Panc1 (cell line): Measurements from ENCODE around the gene KMT2E. TPM values are rescaled to one million over a fixed set of nuclear protein-coding genes. Genes with fewer than 3 reads are reported as not detected.

Source experiments
- ATAC-seq: fragments of 200-7000 bp; cut with Tn5 transposase; 2 replicates; pipeline ENCODE4 v1.9.1; 2020; ENCODE audit warnings: mild to moderate bottlenecking, moderate library complexity
- BruUV-seq: library from RNA; stranded (reverse); fragments of 400-500 nt; replicated peaks from 2 replicates; lab custom pipeline; 2021; lab: Mats Ljungman, UMichigan
- CTCF ChIA-PET: fragments of 300-600 bp; sonication (Branson Sonifier 250); formaldehyde crosslinking; loops from one replicate; lab custom pipeline; 2022; ENCODE audit warnings: antibody characterized with exemption; lab: Charles Lee
- POLR2A ChIA-PET: fragments of 300-600 bp; sonication (Branson Sonifier 250); formaldehyde crosslinking; loops from one replicate; lab custom pipeline; 2022; ENCODE audit warnings: antibody characterized with exemption; lab: Charles Lee
- DNase-seq: peaks from one replicate; pipeline ENCODE4 v3.0.0-alpha.2; 2010; ENCODE audit warnings: low read depth, low spot score
- H3K27ac ChIP-seq: 2 replicates; pipeline ENCODE4 v1.5.1; 2011; ENCODE audit warnings: mild to moderate bottlenecking, low read length, inconsistent platforms
- H3K27me3 ChIP-seq: fragments of 200-500 bp; sonication (Bioruptor generic); 2 replicates; pipeline ENCODE4 v1.6.0; 2014; ENCODE audit warnings: low read length, inconsistent platforms; ENCODE audit not compliant: control insufficient read depth, insufficient read depth
- H3K36me3 ChIP-seq: fragments of 200-500 bp; sonication (Bioruptor generic); 2 replicates; pipeline ENCODE4 v1.5.1; 2014; ENCODE audit warnings: inconsistent platforms, mild to moderate bottlenecking, low read length, moderate library complexity; ENCODE audit not compliant: control insufficient read depth, insufficient read depth
- H3K4me1 ChIP-seq: 2 replicates; pipeline ENCODE4 v1.5.1; 2011; ENCODE audit warnings: inconsistent platforms, mild to moderate bottlenecking, low read length, moderate library complexity; ENCODE audit not compliant: control insufficient read depth, insufficient read depth
- H3K4me3 ChIP-seq, 2 experiments: 2 replicates each; pipeline ENCODE4 v1.5.1; 2011 to 2012; ENCODE audit warnings: low read depth in 2 of 2, low read length in 2 of 2, mild to moderate bottlenecking in 2 of 2, inconsistent platforms in 1 of 2, moderate library complexity in 1 of 2
- H3K9me3 ChIP-seq: fragments of 200-500 bp; sonication (Bioruptor generic); 2 replicates; pipeline ENCODE4 v1.5.1; 2014; ENCODE audit warnings: low read depth, mild to moderate bottlenecking, inconsistent platforms, low read length, moderate library complexity; ENCODE audit not compliant: control insufficient read depth, insufficient read depth
- CTCF ChIP-seq: fragments of 450-650 bp; IDR thresholded peaks from 2 replicates; pipeline ENCODE4 v1.5.1; 2017; ENCODE audit warnings: mild to moderate bottlenecking
- POLR2AphosphoS5 ChIP-seq: IDR thresholded peaks from 2 replicates; pipeline ENCODE4 v1.6.1; 2012; ENCODE audit warnings: mild to moderate bottlenecking, low read depth, low read length, moderate library complexity
- SIN3A ChIP-seq: IDR thresholded peaks from 2 replicates; pipeline ENCODE4 v1.6.1; 2012; ENCODE audit warnings: low read depth, mild to moderate bottlenecking, low read length, moderate library complexity, borderline replicate concordance; ENCODE audit not compliant: insufficient read depth
- in situ Hi-C: cut with HindIII; loops from 2 replicates; pipeline ENCODE4 v1.10.0; 2016; ENCODE audit warnings: low sequenced_read_pairs, low pct_unique_long_range_greater_than_20kb
- intact Hi-C: fragments of 100-400 bp; cut with micrococcal nuclease; formaldehyde crosslinking; loops from one replicate; pipeline ENCODE4 v1.10.0; 2022; ENCODE audit not compliant: unreplicated experiment
- total RNA-seq: library from RNA; stranded (reverse); gene quantifications from one replicate; pipeline ENCODE4 v1.2.1, GENCODE V29; 2021; ENCODE audit not compliant: unreplicated experiment
- TF ChIP-seq, protein P1 (sequence below), 2 experiments: IDR thresholded peaks; 2 replicates each; pipeline ENCODE4 v1.6.1; 2011 to 2012; ENCODE audit warnings: low read depth in 2 of 2, control low read depth in 1 of 2, low read length in 1 of 2, mild to moderate bottlenecking in 1 of 2, moderate library complexity in 1 of 2; ENCODE audit not compliant: insufficient read depth in 1 of 2

KMT2E gene
- total RNA-seq, 1 experiment from 2014 or later: 51.4 TPM

- H3K27ac ChIP-seq: no peak overlapping the region
- BruUV-seq: no TSS peak
- no peak for DNase-seq
- no peaks in the 10 kb centered on the region for H3K36me3 ChIP-seq
- no peaks in the 10 kb centered on the region for H3K27me3 ChIP-seq
- POLR2A ChIA-PET: no interaction called here
- no peaks in the 10 kb centered on the region for H3K9me3 ChIP-seq
- no peaks in the 10 kb centered on the region for H3K4me1 ChIP-seq
- CTCF ChIA-PET: no interaction called here
- intact Hi-C loops (no loop called here), in situ Hi-C loops (no loop called here)
- H3K4me3 ChIP-seq: no peak overlapping the region
- TF ChIP-seq SIN3A (no peak), CTCF (no peak), POLR2AphosphoS5 (no peak)
- ATAC-seq: no peak
Measured at GRCh38 chr7:105122619-105123018, 108.6 kb downstream of the KMT2E start.

DNA sequence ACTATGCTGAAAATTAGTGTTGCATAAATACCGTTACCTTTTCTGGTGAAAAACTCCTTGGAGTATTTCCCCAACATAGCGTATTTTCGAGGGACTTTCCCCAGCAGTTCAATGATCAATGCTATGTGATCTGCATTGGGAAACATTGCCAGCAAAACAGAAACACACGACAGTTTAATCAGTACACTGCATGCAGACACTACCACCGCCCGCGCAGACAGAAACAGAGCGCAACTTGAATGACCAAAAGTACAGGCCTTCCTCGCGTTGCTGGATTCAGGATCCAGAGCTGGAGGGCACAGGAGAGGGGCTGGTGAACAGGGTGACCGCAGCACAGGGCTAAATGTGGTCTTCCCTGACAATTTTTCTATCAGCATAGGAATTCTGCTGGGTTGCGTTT, 111.7 kb downstream of the KMT2E start:
- in situ Hi-C loops (no loop called here), intact Hi-C loops (no loop called here)
- H3K36me3 ChIP-seq: no peaks in the 10 kb centered on the region

More for the DNA sequence above, 111.7 kb downstream of the KMT2E start:
- no TSS peak for BruUV-seq
- TF ChIP-seq SIN3A: no peak
- no peak for TF ChIP-seq CTCF
- TF ChIP-seq, protein P1, sequence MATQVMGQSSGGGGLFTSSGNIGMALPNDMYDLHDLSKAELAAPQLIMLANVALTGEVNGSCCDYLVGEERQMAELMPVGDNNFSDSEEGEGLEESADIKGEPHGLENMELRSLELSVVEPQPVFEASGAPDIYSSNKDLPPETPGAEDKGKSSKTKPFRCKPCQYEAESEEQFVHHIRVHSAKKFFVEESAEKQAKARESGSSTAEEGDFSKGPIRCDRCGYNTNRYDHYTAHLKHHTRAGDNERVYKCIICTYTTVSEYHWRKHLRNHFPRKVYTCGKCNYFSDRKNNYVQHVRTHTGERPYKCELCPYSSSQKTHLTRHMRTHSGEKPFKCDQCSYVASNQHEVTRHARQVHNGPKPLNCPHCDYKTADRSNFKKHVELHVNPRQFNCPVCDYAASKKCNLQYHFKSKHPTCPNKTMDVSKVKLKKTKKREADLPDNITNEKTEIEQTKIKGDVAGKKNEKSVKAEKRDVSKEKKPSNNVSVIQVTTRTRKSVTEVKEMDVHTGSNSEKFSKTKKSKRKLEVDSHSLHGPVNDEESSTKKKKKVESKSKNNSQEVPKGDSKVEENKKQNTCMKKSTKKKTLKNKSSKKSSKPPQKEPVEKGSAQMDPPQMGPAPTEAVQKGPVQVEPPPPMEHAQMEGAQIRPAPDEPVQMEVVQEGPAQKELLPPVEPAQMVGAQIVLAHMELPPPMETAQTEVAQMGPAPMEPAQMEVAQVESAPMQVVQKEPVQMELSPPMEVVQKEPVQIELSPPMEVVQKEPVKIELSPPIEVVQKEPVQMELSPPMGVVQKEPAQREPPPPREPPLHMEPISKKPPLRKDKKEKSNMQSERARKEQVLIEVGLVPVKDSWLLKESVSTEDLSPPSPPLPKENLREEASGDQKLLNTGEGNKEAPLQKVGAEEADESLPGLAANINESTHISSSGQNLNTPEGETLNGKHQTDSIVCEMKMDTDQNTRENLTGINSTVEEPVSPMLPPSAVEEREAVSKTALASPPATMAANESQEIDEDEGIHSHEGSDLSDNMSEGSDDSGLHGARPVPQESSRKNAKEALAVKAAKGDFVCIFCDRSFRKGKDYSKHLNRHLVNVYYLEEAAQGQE (IDR thresholded peaks at IDR 0.05; ENCODE audit: insufficient read depth in 1 of 2, low read depth in 2 of 2, low read length in 1 of 2): no peak
- DNase-seq (no peak), ATAC-seq (no peak)
- Histone ChIP-seq H3K4me1 (no peaks in the 10 kb centered on the region), H3K27me3 (no peaks in the 10 kb centered on the region), H3K27ac (no peak overlapping the region), H3K4me3 (no peak overlapping the region), H3K9me3 (no peaks in the 10 kb centered on the region)
- ChIA-PET CTCF (no interaction called here), POLR2A (no interaction called here)
